SU-DHL-6 (cell line): ENCODE results near the gene ASCC3.

Experiments used
- H2AFZ ChIP-seq: fragments of 200-600 bp; sonication (generic); 2 replicates; pipeline ENCODE4 v1.6.1; 2014; ENCODE audit warnings: low read depth, mild to moderate bottlenecking, moderate library complexity, mixed read lengths, antibody characterized with exemption, low read length; ENCODE audit not compliant: severe bottlenecking
- H3F3A ChIP-seq: fragments of 200-600 bp; shearing (Covaris generic); 2 replicates; pipeline ENCODE4 v1.6.0; 2016; ENCODE audit warnings: antibody characterized with exemption, mild to moderate bottlenecking; ENCODE audit not compliant: insufficient read depth
- H3K27ac ChIP-seq: fragments of 200-600 bp; sonication (generic); 2 replicates; pipeline ENCODE4 v1.5.1; 2016; ENCODE audit warnings: low read depth, mild to moderate bottlenecking, low read length, moderate library complexity, mixed read lengths
- H3K27me3 ChIP-seq: fragments of 200-600 bp; sonication (generic), shearing (Covaris generic); 2 replicates; pipeline ENCODE4 v1.6.0; 2014; ENCODE audit warnings: mild to moderate bottlenecking, low read length
- H3K36me3 ChIP-seq: fragments of 200-600 bp; sonication (generic); 2 replicates; pipeline ENCODE4 v1.6.1; 2014; ENCODE audit warnings: mild to moderate bottlenecking, low read length, mixed read lengths
- H3K4me2 ChIP-seq: fragments of 300-600, 200-600 bp; shearing (Covaris generic), sonication (generic); 2 replicates; pipeline ENCODE4 v1.6.0; 2014; ENCODE audit warnings: low read length, low read depth, mild to moderate bottlenecking; ENCODE audit not compliant: poor library complexity, severe bottlenecking
- H3K4me3 ChIP-seq: fragments of 200-600 bp; sonication (generic); 2 replicates; pipeline ENCODE4 v1.5.1; 2014; ENCODE audit warnings: antibody characterized with exemption, low read length, mild to moderate bottlenecking, mixed read lengths; ENCODE audit not compliant: insufficient read depth, poor library complexity, severe bottlenecking
- H3K79me2 ChIP-seq: fragments of 200-600 bp; sonication (generic); 2 replicates; pipeline ENCODE4 v1.6.1; 2014; ENCODE audit warnings: mild to moderate bottlenecking, low read length, moderate library complexity; ENCODE audit not compliant: insufficient read depth
- H3K9ac ChIP-seq: fragments of 200-600 bp; sonication (generic); 2 replicates; pipeline ENCODE4 v1.7.0; 2014; ENCODE audit warnings: mild to moderate bottlenecking, low read length
- H3K9me2 ChIP-seq: fragments of 200-600 bp; sonication (generic); replicated peaks from 2 replicates; pipeline ENCODE4 v1.6.1; 2014; ENCODE audit warnings: low read length; ENCODE audit not compliant: insufficient read depth
- H3K9me3 ChIP-seq: fragments of 200-600 bp; sonication (generic); 2 replicates; pipeline ENCODE4 v1.6.1; 2014; ENCODE audit warnings: low read length, mixed read lengths; ENCODE audit not compliant: insufficient read depth
- H4K20me1 ChIP-seq: fragments of 200-600 bp; sonication (generic); 2 replicates; pipeline ENCODE4 v1.6.1; 2014; ENCODE audit warnings: low read depth, mild to moderate bottlenecking, antibody characterized with exemption, low read length, moderate library complexity, mixed read lengths
- EZH2phosphoT487 ChIP-seq: fragments of 200-600 bp; sonication (generic), shearing (Covaris generic); conservative IDR thresholded peaks from 2 replicates; pipeline ENCODE4 v1.6.1; 2018; ENCODE audit warnings: mild to moderate bottlenecking, antibody characterized with exemption, low read length, moderate library complexity, mixed read lengths
- TF ChIP-seq, protein P1 (sequence below): fragments of 200-600 bp; sonication (generic); IDR thresholded peaks from one replicate; pipeline ENCODE4 v1.5.1; 2017; ENCODE audit warnings: antibody characterized with exemption, mild to moderate bottlenecking, low read length, moderate library complexity; ENCODE audit not compliant: insufficient read depth, poor library complexity, severe bottlenecking

ASCC3 gene

DNA sequence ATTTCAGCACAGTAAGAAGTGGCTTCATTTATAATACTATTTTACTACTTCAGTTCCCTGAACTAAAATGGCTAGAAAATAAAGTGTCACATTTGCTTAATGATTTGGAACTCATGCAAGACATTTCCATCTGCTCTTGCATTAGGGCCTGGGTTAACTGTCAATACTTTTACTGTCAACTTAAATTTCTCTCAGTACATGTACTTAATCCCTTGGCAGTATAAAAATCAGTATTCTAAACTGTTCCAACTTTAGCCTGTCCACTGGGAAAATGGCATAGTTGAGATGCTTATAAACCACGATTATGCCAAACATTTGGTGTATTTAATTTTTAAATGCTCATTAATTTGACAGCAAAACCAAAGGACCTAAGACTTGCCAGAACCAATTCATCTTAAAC lies 154.5 kb downstream of the ASCC3 start:
- Histone ChIP-seq H2AFZ (no peak overlapping the region), H3K27me3 (no peaks in the 10 kb centered on the region), H3K9ac (no peak overlapping the region), H3K9me2 (no peaks in the 10 kb centered on the region), H4K20me1 (no peaks in the 10 kb centered on the region; the same call in 1 of the 2 replicates), H3K79me2 (no peaks in the 10 kb centered on the region), H3K27ac (no peak overlapping the region), H3K36me3 (peaks cover 21% of the 10 kb centered on the region; the same call in 1 of the 2 replicates), H3K4me3 (no peak overlapping the region), H3F3A (peaks cover 4% of the 10 kb centered on the region; the same call in 1 of the 2 replicates), H3K9me3 (no peaks in the 10 kb centered on the region), H3K4me2 (no peak overlapping the region)
- no peak for TF ChIP-seq EZH2phosphoT487

DNA sequence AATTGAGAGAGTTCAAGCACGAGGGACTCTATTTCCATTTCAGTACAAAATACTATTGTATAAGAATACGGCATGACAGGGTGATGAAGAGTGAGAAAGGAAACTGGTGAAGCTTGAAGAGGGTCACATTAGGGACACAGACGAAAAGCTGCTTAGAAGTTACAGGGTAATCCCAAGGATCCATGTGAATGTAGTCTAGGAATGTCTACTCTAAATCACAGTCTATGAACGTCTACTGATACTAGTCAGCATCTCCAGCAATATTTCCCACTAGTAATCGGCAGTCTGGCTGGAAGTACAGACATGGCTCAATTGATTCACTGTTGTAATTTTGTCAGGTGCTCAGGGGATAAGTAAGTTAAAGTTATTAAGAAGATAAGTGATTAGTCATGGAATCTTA lies 156.4 kb downstream of the ASCC3 start:
- H4K20me1 ChIP-seq, result no peaks in the 10 kb centered on the region; the same call in 1 of the 2 replicates
- no peaks in the 10 kb centered on the region for H3K27me3 ChIP-seq
- TF ChIP-seq, protein P1, sequence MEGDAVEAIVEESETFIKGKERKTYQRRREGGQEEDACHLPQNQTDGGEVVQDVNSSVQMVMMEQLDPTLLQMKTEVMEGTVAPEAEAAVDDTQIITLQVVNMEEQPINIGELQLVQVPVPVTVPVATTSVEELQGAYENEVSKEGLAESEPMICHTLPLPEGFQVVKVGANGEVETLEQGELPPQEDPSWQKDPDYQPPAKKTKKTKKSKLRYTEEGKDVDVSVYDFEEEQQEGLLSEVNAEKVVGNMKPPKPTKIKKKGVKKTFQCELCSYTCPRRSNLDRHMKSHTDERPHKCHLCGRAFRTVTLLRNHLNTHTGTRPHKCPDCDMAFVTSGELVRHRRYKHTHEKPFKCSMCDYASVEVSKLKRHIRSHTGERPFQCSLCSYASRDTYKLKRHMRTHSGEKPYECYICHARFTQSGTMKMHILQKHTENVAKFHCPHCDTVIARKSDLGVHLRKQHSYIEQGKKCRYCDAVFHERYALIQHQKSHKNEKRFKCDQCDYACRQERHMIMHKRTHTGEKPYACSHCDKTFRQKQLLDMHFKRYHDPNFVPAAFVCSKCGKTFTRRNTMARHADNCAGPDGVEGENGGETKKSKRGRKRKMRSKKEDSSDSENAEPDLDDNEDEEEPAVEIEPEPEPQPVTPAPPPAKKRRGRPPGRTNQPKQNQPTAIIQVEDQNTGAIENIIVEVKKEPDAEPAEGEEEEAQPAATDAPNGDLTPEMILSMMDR, result no peak
- no peak for TF ChIP-seq EZH2phosphoT487

DNA sequence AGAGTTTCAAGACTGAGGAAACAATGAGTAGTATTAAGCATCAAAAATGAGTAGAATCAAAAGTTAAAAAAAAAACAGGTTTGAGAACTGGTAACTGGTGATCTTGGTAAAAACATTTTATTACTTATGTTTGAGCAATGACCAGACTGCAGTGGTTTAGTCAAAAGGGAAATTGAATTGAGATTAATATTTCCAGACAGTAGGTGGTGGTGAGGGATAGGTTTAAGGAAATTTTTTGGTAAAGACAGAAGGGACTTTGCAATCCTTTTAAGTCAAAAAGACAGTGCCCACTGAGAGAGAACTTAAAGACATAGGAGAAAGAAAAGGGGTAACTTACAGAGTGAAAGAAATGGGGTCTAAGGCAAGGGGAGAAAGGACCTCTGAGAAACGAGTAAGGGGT lies 156.9 kb downstream of the ASCC3 start:
- no peaks in the 10 kb centered on the region for H3K27me3 ChIP-seq
- no peaks in the 10 kb centered on the region for H3K9me3 ChIP-seq
- peaks cover 4% of the 10 kb centered on the region; the same call in 1 of the 2 replicates for H3F3A ChIP-seq
- H3K4me2 ChIP-seq, result no peak overlapping the region
- H3K79me2 ChIP-seq, result no peaks in the 10 kb centered on the region
- no peaks in the 10 kb centered on the region for H4K20me1 ChIP-seq
- no peak overlapping the region for H3K27ac ChIP-seq
- TF ChIP-seq, protein P1, result no peak
- no peaks in the 10 kb centered on the region for H3K9me2 ChIP-seq
- no peak overlapping the region for H2AFZ ChIP-seq
- H3K36me3 ChIP-seq, result peaks cover 21% of the 10 kb centered on the region; the same call in 1 of the 2 replicates
- no peak overlapping the region for H3K9ac ChIP-seq
- no peak overlapping the region for H3K4me3 ChIP-seq

More for the DNA sequence above, 156.4 kb downstream of the ASCC3 start:
- H3K79me2 ChIP-seq, result no peaks in the 10 kb centered on the region
- no peaks in the 10 kb centered on the region for H3K9me2 ChIP-seq
- H3K27ac ChIP-seq, result no peak overlapping the region
- H3K9me3 ChIP-seq, result no peaks in the 10 kb centered on the region
- H3F3A ChIP-seq, result peaks cover 4% of the 10 kb centered on the region; the same call in 1 of the 2 replicates
- H2AFZ ChIP-seq, result no peak overlapping the region
- no peak overlapping the region for H3K9ac ChIP-seq
- no peak overlapping the region for H3K4me2 ChIP-seq
- no peak overlapping the region for H3K4me3 ChIP-seq
- H3K36me3 ChIP-seq, result peaks cover 21% of the 10 kb centered on the region; the same call in 1 of the 2 replicates

DNA sequence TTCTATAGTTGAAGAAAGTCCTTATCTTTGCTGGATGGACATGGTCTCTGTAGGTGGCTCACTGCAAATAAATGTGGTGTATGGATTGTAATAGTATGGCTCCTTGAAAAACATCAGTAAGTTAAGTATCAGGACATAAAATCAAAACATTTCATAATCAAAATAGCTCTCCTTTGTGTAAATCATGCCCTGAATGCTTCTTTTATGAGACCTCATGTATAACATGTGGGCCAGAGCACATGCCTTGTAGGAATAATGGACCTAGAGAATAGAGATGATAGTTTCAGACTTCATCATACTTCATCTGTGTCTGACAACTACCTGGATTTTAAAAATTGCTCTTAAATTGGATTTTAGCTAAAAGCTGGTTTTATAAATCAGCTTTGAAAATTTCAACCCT lies 159.9 kb downstream of the ASCC3 start:
- H3F3A ChIP-seq, result peaks cover 7% of the 10 kb centered on the region; the same call in 1 of the 2 replicates
- H2AFZ ChIP-seq, result no peak overlapping the region
- no peaks in the 10 kb centered on the region for H3K27me3 ChIP-seq
- no peaks in the 10 kb centered on the region for H3K9me3 ChIP-seq
- H3K27ac ChIP-seq, result no peak overlapping the region
- no peak overlapping the region for H3K4me2 ChIP-seq
- no peak overlapping the region for H3K4me3 ChIP-seq
- TF ChIP-seq EZH2phosphoT487, result no peak
- TF ChIP-seq, protein P1, result no peak
- H3K9ac ChIP-seq, result no peak overlapping the region
- H3K9me2 ChIP-seq, result no peaks in the 10 kb centered on the region
- peaks cover 25% of the 10 kb centered on the region for H3K36me3 ChIP-seq
- no peaks in the 10 kb centered on the region for H3K79me2 ChIP-seq
- H4K20me1 ChIP-seq, result no peaks in the 10 kb centered on the region
